ENCODE measurements around the gene ATG3. TPM values are rescaled to one million over a fixed set of nuclear protein-coding genes. Genes with fewer than 3 reads are reported as not detected.
"Not testable (repeated sequence)": the region's sequence is repeated elsewhere in the genome, so short reads cannot be mapped to it uniquely, and the experiment has no call there.

The ATG3 gene
- total RNA-seq, 4 donors from 2014 or later: 34.2 to 61.9 (median 50.7) TPM

DNA sequence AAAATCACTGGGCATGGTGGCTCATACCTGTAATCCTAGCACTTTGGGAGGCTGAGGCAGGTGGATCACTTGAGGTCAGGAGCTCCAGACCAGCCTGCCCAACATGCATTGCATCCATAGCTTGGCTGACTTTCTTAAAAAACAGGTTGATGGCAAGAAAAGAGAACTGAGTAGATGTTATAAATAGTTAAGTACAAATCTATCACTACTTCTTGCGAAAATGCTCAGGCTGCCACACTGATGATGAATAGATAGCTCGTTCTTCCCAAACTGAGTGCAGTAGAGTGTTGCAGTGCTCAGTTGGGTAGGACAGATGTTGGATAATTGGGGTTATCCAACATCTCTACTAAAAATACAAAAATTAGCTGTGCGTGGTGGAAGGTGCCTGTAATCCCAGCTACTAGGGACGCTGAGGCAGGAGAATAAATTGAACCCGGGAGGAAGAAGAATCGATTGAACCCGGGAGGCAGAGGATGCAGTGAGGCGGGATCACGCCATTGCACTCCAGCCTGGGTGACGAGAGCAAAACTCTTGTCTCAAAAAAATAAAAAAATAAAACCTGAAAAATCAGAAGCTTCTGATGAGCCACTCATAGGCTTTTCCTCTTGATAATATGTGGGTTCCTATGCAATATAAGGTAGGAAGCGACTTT, 63.7 kb downstream of the ATG3 start:
- no peak for ATAC-seq

DNA sequence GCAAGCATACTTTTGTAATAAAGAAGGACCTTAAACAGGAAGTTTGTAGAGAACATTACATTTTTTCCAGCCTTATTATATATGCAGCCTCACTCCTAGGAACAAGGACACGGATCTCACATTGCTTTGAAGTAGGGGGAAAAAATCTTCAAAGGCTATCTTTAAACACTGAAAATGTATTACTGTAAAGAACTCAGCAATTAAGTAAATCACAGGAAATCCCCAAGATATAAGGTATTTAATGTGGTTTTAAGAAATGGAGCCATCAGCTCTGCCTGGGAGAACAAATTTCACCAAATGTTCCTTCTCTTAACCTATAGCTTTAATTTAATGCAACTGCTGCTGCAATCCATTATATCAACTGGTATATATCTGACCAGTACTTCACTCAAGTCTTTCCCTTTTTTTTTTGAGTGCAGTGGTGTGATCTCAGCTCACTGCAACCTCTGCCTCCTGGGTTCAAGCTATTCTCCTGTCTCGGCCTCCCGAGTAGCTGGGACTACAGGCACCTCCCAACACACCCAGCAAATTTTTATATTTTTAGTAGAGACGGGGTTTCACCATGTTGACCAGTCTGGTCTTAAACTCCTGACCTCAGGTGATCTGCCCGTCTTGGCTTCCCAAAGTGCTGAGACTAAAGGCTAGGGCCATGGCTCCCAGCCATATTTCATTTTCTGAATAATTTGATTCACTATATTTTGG, 65.2 kb downstream of the ATG3 start:
- no peaks in the 10 kb centered on the region for H3K4me1 ChIP-seq
- no peak overlapping the region for H3K4me3 ChIP-seq
- no peak overlapping the region for H3K27ac ChIP-seq
- TF ChIP-seq, protein P1, sequence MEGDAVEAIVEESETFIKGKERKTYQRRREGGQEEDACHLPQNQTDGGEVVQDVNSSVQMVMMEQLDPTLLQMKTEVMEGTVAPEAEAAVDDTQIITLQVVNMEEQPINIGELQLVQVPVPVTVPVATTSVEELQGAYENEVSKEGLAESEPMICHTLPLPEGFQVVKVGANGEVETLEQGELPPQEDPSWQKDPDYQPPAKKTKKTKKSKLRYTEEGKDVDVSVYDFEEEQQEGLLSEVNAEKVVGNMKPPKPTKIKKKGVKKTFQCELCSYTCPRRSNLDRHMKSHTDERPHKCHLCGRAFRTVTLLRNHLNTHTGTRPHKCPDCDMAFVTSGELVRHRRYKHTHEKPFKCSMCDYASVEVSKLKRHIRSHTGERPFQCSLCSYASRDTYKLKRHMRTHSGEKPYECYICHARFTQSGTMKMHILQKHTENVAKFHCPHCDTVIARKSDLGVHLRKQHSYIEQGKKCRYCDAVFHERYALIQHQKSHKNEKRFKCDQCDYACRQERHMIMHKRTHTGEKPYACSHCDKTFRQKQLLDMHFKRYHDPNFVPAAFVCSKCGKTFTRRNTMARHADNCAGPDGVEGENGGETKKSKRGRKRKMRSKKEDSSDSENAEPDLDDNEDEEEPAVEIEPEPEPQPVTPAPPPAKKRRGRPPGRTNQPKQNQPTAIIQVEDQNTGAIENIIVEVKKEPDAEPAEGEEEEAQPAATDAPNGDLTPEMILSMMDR (IDR thresholded peaks at IDR 0.05 in 4 of 5, conservative IDR thresholded peaks at IDR 0.05 in 1 of 5): no peak
- TF ChIP-seq POLR2A (IDR thresholded peaks at IDR 0.05): no peak
- DNase-seq (no peak), ATAC-seq (no peak)
- no peaks in the 10 kb centered on the region for H3K9me3 ChIP-seq
- H3K27me3 ChIP-seq: no peaks in the 10 kb centered on the region
- intact Hi-C loops (cut with DNase I; ENCODE audit: low total_unique reads) (no loop called here), in situ Hi-C loops (cut with MboI; ENCODE audit: low sequenced_read_pairs in 4 of 4) (no loop called here)
- H3K36me3 ChIP-seq: no peaks in the 10 kb centered on the region

More for the DNA sequence above, 63.7 kb downstream of the ATG3 start:
- in situ Hi-C loops (cut with MboI; ENCODE audit: low sequenced_read_pairs in 4 of 4): no loop called here
- DNase-seq: no peak
- Histone ChIP-seq H3K9me3 (no peaks in the 10 kb centered on the region), H3K4me3 (no peak overlapping the region), H3K36me3 (no peaks in the 10 kb centered on the region), H3K27me3 (no peaks in the 10 kb centered on the region), H3K27ac (no peak overlapping the region), H3K4me1 (no peaks in the 10 kb centered on the region)
- TF ChIP-seq, protein P1 (IDR thresholded peaks at IDR 0.05 in 4 of 5, conservative IDR thresholded peaks at IDR 0.05 in 1 of 5): no peak
- TF ChIP-seq POLR2A (IDR thresholded peaks at IDR 0.05): no peak
- intact Hi-C loops (cut with DNase I; ENCODE audit: low total_unique reads): no loop called here

DNA sequence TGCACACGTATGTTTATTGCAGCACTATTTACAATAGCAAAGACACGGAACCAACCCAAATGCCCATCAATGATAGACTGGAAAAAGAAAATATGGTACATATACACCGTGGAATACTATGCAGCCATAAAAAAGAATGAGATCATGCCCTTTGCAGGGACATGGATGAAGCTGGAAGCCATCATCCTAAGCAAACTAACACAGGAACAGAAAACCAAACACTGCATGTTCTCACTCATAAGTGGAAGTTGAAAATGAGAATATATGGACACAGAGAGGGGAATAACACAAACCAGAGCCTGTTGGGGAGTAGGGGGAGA, 67.4 kb downstream of the ATG3 start:
- H3K4me3 ChIP-seq; H3K36me3 ChIP-seq; ATAC-seq; H3K9me3 ChIP-seq; H3K27ac ChIP-seq; DNase-seq; intact Hi-C loops (cut with DNase I; ENCODE audit: low total_unique reads); in situ Hi-C loops (cut with MboI; ENCODE audit: low sequenced_read_pairs in 4 of 4); H3K27me3 ChIP-seq; H3K4me1 ChIP-seq: not testable (repeated sequence)

DNA sequence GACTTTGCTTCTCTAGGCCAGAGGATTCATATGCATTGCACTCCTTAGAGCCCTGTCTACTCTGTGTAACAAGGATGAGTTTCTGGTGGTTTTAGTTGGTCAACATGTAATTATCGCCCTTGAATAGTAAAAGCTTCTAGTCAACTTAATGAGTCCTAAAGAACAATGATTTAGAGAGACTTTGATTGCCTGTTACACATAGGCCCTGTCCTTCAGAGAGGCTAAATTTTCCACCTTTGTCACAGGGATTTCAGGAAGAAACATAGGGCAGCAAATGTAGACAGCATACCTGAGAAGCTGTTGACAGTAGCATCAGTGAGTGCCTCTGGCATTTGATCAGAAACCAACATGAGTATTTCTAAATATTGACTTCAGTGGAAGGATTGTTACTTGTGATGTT, 69.6 kb downstream of the ATG3 start:
- no peaks in the 10 kb centered on the region for H3K4me1 ChIP-seq
- ATAC-seq (no peak), DNase-seq (no peak)
- no peaks in the 10 kb centered on the region for H3K27me3 ChIP-seq
- H3K36me3 ChIP-seq: no peaks in the 10 kb centered on the region
- intact Hi-C loops (cut with DNase I; ENCODE audit: low total_unique reads): no loop called here
- in situ Hi-C loops (cut with MboI; ENCODE audit: low sequenced_read_pairs in 4 of 4): no loop called here
- H3K9me3 ChIP-seq: no peaks in the 10 kb centered on the region
- H3K4me3 ChIP-seq: no peak overlapping the region
- TF ChIP-seq, protein P1 (IDR thresholded peaks at IDR 0.05 in 4 of 5, conservative IDR thresholded peaks at IDR 0.05 in 1 of 5): no peak
- TF ChIP-seq POLR2A (IDR thresholded peaks at IDR 0.05): no peak
- H3K27ac ChIP-seq: no peak overlapping the region

DNA sequence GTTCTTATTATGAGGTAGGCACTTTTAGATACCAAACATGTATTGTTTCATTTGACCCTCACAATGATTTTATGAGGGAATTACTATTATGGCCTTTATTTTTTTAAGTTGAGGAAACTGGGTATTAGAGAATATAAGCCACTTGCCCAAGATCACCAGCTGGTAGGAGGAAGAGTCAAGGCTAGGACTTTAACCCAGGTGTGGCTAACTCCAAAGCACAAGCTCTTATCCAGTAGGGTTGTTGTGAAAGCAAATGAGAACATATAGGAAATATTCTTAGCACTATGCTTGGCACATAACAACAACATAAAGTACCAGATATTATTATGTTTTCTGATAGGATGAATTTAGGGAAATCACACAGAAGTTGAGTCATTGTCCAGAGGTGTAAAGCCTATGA, 70.4 kb downstream of the ATG3 start:
- in situ Hi-C loops (cut with MboI; ENCODE audit: low sequenced_read_pairs in 4 of 4) (no loop called here), intact Hi-C loops (cut with DNase I; ENCODE audit: low total_unique reads) (no loop called here)
- H3K27ac ChIP-seq: no peak overlapping the region
- ATAC-seq (no peak), DNase-seq (no peak)
- TF ChIP-seq POLR2A (IDR thresholded peaks at IDR 0.05): no peak
- TF ChIP-seq, protein P1 (IDR thresholded peaks at IDR 0.05 in 4 of 5, conservative IDR thresholded peaks at IDR 0.05 in 1 of 5): no peak
- no peaks in the 10 kb centered on the region for H3K4me1 ChIP-seq
- no peaks in the 10 kb centered on the region for H3K36me3 ChIP-seq
- H3K4me3 ChIP-seq: no peak overlapping the region
- H3K9me3 ChIP-seq: no peaks in the 10 kb centered on the region
- H3K27me3 ChIP-seq: no peaks in the 10 kb centered on the region

All from gastrocnemius medialis (tissue), 4 donors.